Sigmoid colon (tissue), 7 donors: Measurements from ENCODE around the gene PCED1B. TPM values are rescaled to one million over a fixed set of nuclear protein-coding genes. Genes with fewer than 3 reads are reported as not detected.
A peak's percentile ranks its signal among the peaks of the same experiment; 100 is the strongest.
"Not testable (repeated sequence)": the region's sequence is repeated elsewhere in the genome, so short reads cannot be mapped to it uniquely, and the experiment has no call there.

Experiments
- DNase-seq: peaks from one replicate; pipeline ENCODE4 v3.0.0-alpha.2; 2019
- H3K27ac ChIP-seq, 4 donors: fragments of 200-600 bp; sonication (generic); one replicate each; pipeline ENCODE4 v1.5.1; 2016 to 2019; ENCODE audit warnings: mild to moderate bottlenecking in 1 of 4
- H3K27me3 ChIP-seq, 3 donors: fragments of 200-600 bp; sonication (generic); one replicate each; pipeline ENCODE4 v1.5.1; 2019; ENCODE audit warnings: mild to moderate bottlenecking in 1 of 3
- H3K36me3 ChIP-seq, 4 donors: fragments of 200-600 bp; sonication (generic); one replicate each; pipeline ENCODE4 v1.5.1; 2016 to 2019
- H3K4me1 ChIP-seq, 4 donors: fragments of 200-600 bp; sonication (generic); one replicate each; pipeline ENCODE4 v1.5.1; 2017 to 2019
- H3K4me3 ChIP-seq, 4 donors: fragments of 200-600 bp; sonication (generic); one replicate each; pipeline ENCODE4 v1.5.1; 2017 to 2019; ENCODE audit warnings: mild to moderate bottlenecking in 2 of 4, moderate library complexity in 1 of 4
- H3K9me3 ChIP-seq, 4 donors: fragments of 200-600 bp in 3 of 4; sonication (generic) in 3 of 4; one replicate each; pipeline versions ENCODE4 v1.5.1 to v1.6.1; 2013 to 2019
- EP300 ChIP-seq, 4 donors: sonication (generic); formaldehyde crosslinking; IDR thresholded peaks; one replicate each; pipeline ENCODE4 v1.6.1; 2017; ENCODE audit warnings: antibody characterized with exemption in 4 of 4
- POLR2A ChIP-seq, 2 donors: fragments of 450-650 bp; IDR thresholded peaks; one replicate each; pipeline ENCODE4 v1.6.1; 2016; ENCODE audit warnings: antibody characterized with exemption in 2 of 2, mild to moderate bottlenecking in 2 of 2, moderate library complexity in 2 of 2
- POLR2AphosphoS5 ChIP-seq, 4 donors: sonication (generic); formaldehyde crosslinking; IDR thresholded peaks; one replicate each; pipeline ENCODE4 v1.6.1; 2017; ENCODE audit warnings: antibody characterized with exemption in 4 of 4
- WGBS, 2 donors: extraction: QIAGEN DNeasy Blood & Tissue Kit; methylation state at CpG; one replicate each; pipeline ENCODE4 v1.1.7; 2013; 5-methylcytosine and 5-hydroxymethylcytosine counted together
- intact Hi-C: fragments of 100-400 bp; cut with DNase I; formaldehyde crosslinking; loops from one replicate; pipeline ENCODE4 v1.15.1; 2023
- polyA plus RNA-seq, 3 donors: library from polyadenylated mRNA; stranded (reverse); fragments of 200-250 nt; gene quantifications; one replicate each; pipeline ENCODE4 v1.2.3, GENCODE V29; 2013
- total RNA-seq, 4 donors: library from RNA; depleted of rRNA; stranded (reverse); fragments of >200 nt; gene quantifications; one replicate each; pipeline ENCODE4 v1.1.0, GENCODE V29; 2016
- TF ChIP-seq, protein P1 (sequence below), 4 experiments: fragments of 450-650 bp in 3 of 4; fragments of 200-600 bp in 1 of 4; IDR thresholded peaks; one replicate each; pipeline ENCODE4 v1.5.1; 2016 to 2019; ENCODE audit warnings: antibody characterized with exemption in 4 of 4, mild to moderate bottlenecking in 3 of 4, moderate library complexity in 2 of 4
- donor health status: healthy with polysubstance abuse.
- donor health status: Bipolar disorder and iron deficiency.
- donor health status: healthy.

PCED1B gene
- total and polyA plus RNA-seq, 7 donors = 1.2 to 11.9 (median 5.7) TPM

DNA sequence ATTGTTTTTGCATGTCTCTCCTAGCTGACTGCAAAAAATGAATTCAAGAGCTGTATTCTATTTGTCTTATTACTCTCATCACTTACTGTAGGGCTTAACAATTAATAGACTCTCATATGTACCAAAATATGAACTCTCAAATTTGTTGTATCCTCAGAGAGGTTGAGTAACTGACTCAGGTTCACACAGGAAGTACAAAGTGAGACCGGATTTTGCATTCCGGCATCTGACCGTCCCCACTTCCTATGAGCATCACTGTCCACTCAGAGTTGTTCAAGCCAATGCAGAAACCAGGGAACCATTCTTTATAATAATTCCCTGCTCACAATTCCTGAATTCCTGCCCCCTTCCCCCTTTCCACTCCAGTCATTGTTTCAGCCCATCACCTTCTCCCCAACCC, 113.6 kb downstream of the PCED1B start:
- TF ChIP-seq POLR2AphosphoS5 (IDR thresholded peaks at IDR 0.05) = no peak
- TF ChIP-seq, protein P1, sequence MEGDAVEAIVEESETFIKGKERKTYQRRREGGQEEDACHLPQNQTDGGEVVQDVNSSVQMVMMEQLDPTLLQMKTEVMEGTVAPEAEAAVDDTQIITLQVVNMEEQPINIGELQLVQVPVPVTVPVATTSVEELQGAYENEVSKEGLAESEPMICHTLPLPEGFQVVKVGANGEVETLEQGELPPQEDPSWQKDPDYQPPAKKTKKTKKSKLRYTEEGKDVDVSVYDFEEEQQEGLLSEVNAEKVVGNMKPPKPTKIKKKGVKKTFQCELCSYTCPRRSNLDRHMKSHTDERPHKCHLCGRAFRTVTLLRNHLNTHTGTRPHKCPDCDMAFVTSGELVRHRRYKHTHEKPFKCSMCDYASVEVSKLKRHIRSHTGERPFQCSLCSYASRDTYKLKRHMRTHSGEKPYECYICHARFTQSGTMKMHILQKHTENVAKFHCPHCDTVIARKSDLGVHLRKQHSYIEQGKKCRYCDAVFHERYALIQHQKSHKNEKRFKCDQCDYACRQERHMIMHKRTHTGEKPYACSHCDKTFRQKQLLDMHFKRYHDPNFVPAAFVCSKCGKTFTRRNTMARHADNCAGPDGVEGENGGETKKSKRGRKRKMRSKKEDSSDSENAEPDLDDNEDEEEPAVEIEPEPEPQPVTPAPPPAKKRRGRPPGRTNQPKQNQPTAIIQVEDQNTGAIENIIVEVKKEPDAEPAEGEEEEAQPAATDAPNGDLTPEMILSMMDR (IDR thresholded peaks at IDR 0.05) = no peak
- no peak overlapping the region for H3K4me3 ChIP-seq
- H3K4me1 ChIP-seq = peaks cover 0 to 55% (median 37%) of the 10 kb centered on the region in 4 donors
- no peaks in the 10 kb centered on the region for H3K27me3 ChIP-seq
- H3K36me3 ChIP-seq = no peaks in the 10 kb centered on the region
- H3K27ac ChIP-seq = no peak overlapping the region
- intact Hi-C loops = loop anchor here (5.0 kb wide), 1 partner anchor 41 kb away; no protein-coding TSS in a partner anchor
- DNase-seq = no peak
- 81 to 88% methylated on average over 3 of the region's 3 CpGs for WGBS, 2 donors
- H3K9me3 ChIP-seq = no peaks in the 10 kb centered on the region

DNA sequence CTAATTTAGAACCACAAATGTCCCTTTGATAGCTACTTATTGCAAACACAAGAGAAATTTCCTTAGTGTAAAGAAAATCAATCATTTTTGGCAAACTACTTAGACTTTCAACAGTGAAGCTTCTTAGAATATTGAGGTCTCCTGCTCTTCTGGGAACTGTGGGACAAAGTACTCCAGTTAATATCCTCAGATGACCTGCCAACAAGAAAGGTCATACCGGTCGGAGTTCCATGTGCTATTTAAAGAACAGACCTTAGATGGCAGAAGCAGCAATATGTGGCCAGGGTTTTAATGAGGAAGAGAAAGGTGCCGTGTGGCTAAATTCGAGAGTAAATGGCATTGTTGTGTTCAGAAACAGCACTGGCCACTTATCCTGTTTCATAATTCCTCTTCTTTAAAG, 115.1 kb downstream of the PCED1B start:
- Histone ChIP-seq H3K9me3 (no peaks in the 10 kb centered on the region), H3K27me3 (no peaks in the 10 kb centered on the region), H3K27ac (peak overlapping the region in 1 of 4 donors; percentile 6), H3K4me3 (no peak overlapping the region), H3K4me1 (peaks cover 0 to 41% (median 26%) of the 10 kb centered on the region in 4 donors), H3K36me3 (no peaks in the 10 kb centered on the region)
- no peak for TF ChIP-seq EP300 (IDR thresholded peaks at IDR 0.05)
- no peak for TF ChIP-seq POLR2AphosphoS5 (IDR thresholded peaks at IDR 0.05)
- TF ChIP-seq, protein P1 (IDR thresholded peaks at IDR 0.05) = no peak
- no peak for TF ChIP-seq POLR2A (IDR thresholded peaks at IDR 0.05)
- DNase-seq = no peak
- WGBS, 2 donors = 41 to 64% methylated on average over 4 of the region's 4 CpGs
- intact Hi-C loops = loop anchor here (5.0 kb wide), 1 partner anchor 42 kb away; no protein-coding TSS in a partner anchor

DNA sequence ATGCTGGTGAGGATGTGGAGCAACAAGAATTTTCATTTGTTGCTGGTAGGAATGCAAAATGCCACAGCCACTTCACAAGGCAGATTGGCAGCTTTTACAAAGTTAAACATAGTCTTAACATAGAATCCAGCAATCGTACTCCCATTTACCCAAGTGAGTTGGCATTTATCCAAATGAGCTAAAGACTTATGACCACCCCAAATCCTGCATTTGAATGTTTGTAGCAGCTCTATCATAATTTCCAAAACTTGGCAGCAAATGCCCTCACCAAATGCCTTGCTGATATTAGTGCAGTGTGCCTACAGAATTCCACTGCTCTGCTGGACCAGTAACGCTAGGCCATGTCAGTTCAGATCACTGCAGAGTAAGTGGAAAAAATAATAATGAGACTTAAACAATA, 121.0 kb downstream of the PCED1B start:
- no peaks in the 10 kb centered on the region for H3K9me3 ChIP-seq
- no peak for DNase-seq
- no peak for TF ChIP-seq POLR2AphosphoS5 (IDR thresholded peaks at IDR 0.05)
- no peak for TF ChIP-seq POLR2A (IDR thresholded peaks at IDR 0.05)
- TF ChIP-seq, protein P1 (IDR thresholded peaks at IDR 0.05) = no peak
- TF ChIP-seq EP300 (IDR thresholded peaks at IDR 0.05) = no peak
- no peaks in the 10 kb centered on the region for H3K27me3 ChIP-seq
- H3K4me1 ChIP-seq = no peaks in the 10 kb centered on the region
- intact Hi-C loops = no loop called here
- no peak overlapping the region for H3K27ac ChIP-seq
- H3K4me3 ChIP-seq = no peak overlapping the region
- WGBS, 2 donors = 71 to 80% methylated on average over 2 of the region's 2 CpGs
- H3K36me3 ChIP-seq = no peaks in the 10 kb centered on the region

DNA sequence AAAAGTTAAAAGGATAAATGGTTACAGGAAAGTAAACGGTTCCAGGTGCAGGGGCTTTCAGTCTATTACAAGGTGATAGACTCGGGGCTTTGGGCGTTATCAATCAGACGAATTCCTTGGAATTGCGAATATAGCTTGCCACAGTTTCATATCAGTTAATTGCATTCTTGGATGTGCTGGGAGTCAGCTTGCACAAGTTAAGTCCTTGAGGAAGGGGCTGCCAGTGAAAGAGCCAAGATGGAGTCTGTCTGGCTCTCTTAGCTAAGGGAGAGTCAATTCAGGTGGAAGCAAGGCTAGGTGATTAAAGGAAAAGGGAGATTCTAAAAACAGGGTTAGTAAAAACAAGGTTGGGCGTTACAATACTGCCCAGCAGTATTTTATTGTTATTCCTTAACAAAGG, 121.8 kb downstream of the PCED1B start:
- H3K4me1 ChIP-seq, intact Hi-C loops, DNase-seq, H3K27ac ChIP-seq, H3K9me3 ChIP-seq, H3K27me3 ChIP-seq, H3K36me3 ChIP-seq, H3K4me3 ChIP-seq: not testable (repeated sequence)
- WGBS, 2 donors = 90 to 93% methylated on average over 6 of the region's 6 CpGs

DNA sequence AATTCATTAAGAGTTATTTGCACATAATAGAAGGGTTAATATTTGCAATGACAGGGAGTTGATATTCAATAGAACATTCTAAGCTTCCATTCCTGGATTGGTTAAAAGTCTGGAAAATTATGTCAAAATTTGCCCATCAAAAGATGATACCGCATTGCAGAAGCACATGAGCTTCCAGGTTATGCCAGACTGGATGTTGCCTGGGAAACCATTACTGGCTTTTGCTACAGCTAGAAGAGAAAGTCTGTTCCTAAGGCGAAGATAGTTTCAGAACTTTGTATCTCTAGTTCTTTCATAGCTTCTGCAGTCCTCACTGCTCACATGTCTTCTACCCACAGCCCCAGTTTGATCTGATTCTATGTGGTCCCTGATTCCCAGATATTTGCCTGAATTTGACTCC, 122.8 kb downstream of the PCED1B start:
- no peaks in the 10 kb centered on the region for H3K4me1 ChIP-seq
- DNase-seq = no peak
- no peaks in the 10 kb centered on the region for H3K36me3 ChIP-seq
- no peaks in the 10 kb centered on the region for H3K9me3 ChIP-seq
- intact Hi-C loops = no loop called here
- H3K4me3 ChIP-seq = no peak overlapping the region
- TF ChIP-seq POLR2A (IDR thresholded peaks at IDR 0.05) = no peak
- TF ChIP-seq POLR2AphosphoS5 (IDR thresholded peaks at IDR 0.05) = no peak
- TF ChIP-seq EP300 (IDR thresholded peaks at IDR 0.05) = no peak
- TF ChIP-seq, protein P1 (IDR thresholded peaks at IDR 0.05) = no peak
- H3K27ac ChIP-seq = no peak overlapping the region
- WGBS, 2 donors = 87 to 91% methylated on average over 2 of the region's 2 CpGs
- no peaks in the 10 kb centered on the region for H3K27me3 ChIP-seq
